AG08396 (cell line): ENCODE measurements around the gene MS4A10.
A peak's percentile ranks its signal among the peaks of the same experiment; 100 is the strongest.

Experiments
- DNase-seq: peaks from one replicate; pipeline ENCODE4 v3.0.0; 2012; ENCODE audit warnings: low spot score, mixed read lengths

Gene MS4A10

DNA sequence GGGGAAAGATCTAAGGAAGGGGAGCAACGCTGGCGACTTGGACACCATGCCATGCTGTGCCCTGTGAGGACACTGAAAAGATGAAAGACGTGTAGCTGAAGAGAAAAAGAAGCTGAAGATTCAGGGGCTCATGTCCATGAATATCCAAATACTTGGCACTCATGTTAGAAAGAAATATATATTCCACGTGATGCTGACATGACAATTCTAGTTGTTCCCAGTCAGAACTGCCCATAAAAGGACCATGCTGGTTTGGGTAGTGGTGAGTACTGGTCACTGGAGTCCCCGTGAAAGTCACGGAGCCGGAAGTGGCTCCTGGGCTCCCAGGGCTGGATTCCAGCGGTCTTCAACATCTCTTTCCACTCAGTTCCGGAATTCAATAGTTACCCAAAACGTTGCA is 18.6 kb upstream of the MS4A10 start:
- DNase-seq: no peak

DNA sequence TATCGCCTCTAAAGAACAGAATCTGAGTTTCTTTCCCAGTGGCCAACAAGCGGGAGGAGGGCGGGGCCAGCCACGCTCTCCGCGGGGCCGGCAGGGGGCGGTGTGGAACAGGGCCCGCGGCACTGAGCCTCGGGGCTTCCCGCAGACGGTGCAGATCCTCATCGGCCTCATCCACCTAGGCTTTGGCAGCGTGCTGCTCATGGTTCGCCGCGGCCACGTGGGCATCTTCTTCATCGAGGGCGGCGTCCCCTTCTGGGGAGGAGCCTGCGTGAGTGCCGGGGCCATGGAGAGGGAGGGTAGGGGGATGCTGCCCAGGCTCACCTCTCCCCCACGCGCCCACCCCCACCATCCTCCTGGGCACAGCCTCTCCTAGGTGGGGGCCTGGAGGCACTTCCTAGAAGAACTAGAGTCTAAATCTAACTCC is 17.7 kb upstream of the MS4A10 start:
- DNase-seq: peak; percentile 47

DNA sequence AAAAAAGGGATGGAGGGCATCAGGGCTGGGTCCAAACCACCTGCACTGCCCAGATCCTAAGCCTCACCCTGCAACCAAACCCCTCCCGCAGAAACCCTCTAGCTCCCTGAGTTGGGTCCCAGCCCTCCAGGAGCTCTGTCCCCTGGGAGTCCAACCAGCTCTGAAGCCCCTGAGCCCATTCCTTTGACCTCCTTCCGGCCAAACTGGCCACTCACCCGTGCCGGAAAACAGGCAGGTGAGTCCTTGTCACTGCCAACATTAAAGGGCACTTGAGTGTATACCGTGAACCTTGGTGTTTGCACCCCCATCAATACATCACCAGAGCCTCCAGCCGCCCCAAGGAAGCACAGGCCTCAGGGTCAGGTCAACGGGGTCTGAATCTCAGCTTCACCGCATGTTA is 16.9 kb upstream of the MS4A10 start:
- no peak for DNase-seq

DNA sequence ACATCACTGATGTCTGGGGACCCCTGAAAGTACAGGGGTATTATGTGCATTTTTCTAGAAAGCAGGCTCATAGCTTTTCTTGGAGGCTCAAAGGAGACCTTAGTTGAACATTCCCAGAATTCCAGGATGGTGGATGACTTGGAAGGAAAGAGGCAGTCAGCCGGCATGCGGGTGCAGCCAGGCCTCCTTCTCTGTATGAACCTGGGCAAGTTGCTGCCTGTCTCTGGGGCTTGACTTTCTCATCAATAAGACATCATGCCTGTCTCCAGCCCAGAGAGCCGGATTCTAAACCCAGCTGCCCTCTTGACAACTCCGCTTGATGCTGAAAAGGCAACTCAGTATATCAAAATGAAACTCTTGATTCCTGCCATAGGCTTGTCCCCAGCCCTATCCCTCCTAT is 15.9 kb upstream of the MS4A10 start:
- DNase-seq: no peak

DNA sequence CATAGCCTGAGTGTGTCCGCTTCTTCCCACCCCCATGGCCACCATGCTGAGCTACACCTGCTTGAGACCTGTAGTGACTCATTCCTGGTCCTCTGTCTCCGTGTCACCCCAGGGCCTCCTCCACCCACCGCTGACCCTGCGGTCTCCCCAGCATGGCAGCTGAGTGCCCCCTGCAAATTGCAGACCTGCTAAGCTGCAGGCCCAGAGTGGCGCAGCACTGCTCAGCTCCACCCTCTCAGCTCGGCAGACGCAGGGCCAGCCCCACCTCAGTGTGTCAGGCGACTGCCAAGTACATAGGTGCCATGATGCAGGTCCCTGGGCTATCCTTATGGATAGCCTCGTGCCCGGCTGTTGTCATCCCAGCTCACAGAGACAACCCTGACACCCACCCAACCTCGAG is 15.3 kb upstream of the MS4A10 start:
- DNase-seq: no peak

DNA sequence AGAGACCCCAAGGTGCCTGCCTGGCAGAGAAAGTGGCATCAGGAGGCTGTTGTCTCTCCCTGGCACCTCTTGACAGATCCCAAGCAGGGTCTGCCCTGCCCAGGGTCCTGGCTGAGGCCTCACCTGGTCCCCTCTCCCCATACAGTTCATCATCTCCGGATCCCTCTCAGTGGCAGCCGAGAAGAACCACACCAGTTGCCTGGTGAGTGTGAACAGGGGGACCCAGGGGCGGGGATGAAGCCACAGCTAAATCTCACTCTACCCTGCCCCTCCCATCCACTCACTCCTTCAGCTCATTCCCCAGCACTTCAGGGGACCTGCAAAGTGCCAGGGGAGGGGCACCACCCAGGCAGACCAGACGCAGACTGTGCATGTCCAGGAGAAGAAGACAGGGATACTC is 14.0 kb upstream of the MS4A10 start:
- no peak for DNase-seq

DNA sequence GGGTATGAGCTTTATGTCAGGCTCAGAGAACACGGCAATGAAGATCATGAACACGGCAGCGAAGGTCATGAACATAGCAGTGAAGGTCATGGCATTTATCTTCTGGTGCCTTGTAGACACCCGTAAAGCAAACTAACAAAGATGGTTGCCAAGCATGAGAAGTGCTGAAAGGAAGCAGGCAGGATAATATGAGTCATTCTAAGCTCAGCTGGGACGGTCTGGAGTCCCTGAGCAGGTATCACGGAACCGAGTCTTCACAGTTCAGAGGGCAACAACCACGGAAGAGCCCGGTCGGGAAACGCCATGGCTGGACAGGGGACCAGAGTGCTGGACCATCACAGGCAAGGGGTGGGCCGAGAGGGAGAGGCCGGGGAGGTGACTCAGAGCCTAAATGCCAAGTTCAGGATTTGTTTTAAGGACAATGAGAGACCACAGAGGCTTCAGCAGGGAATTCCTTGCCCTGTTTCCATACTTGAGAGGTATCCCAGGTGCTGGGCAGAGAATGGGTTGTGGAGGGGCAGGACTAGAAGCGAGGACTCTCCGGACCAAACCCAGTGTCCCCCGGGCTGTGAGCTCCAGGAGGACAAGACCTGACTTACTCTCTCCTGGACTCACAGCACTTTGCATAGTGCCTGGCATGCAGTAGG is 13.1 kb upstream of the MS4A10 start:
- DNase-seq: no peak

DNA sequence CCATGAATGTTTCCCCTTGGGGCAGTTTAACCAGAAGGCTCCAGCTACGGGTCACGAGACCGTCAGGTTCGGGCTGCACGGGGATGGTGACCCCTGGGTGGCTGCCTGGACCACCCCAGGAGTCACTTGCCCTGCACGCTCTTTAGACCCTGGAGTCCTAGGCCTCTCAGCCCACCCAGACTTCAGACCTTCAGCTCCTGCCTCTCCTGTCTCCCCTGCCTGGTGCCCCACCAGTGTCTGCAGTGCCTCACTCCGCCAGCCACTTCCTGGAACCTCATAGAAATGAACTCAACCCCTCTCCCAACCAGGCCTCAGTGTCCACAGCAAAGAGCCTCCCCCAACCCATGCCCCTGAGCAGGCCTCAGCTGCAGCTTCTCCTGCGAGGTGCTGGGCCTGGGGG is 12.5 kb upstream of the MS4A10 start:
- no peak for DNase-seq

DNA sequence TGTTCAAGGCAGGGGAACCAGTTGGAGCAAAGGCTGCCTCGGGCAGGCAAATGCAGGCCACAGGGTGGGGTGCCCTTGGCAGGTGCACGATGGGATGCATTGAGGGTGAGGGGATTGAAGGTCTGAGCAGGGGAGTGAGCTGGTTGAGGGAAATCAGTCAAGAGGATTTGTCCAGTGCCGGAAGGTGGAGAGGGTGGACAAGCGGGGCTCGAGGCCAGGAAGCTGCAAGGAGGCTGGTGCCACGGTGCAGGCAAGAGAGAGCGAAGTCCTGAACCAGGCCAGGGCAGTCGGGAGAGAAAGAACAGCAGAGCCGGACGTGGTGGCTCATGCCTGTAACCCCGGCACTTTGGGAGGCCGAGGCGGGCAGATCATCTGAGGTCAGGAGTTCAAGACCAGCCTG is 10.4 kb upstream of the MS4A10 start:
- no peak for DNase-seq

DNA sequence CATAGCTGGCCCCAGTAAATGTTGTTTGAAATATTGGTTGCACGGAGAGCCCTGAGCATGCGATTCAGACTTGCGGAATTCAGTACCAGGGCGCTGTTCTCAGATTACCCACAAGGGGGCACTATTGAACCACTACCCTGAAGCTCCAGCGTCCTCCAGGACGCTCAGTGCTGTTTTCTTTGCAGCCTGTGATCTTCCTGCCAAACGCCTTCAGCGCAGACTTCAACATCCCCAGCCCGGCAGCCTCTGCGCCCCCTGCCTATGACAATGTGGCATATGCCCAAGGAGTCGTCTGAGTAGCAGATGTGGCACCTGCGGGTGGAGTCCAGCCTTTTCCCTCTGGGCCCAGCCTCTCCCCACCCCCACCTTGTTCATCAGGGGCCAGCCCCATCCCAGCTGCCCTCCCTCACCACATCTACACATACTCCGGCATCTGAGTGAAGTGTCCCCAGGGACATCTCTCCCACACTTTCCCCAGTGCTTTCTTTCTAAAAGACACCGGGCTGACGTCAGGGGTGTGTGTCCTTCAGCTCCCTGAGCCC is 9.6 kb upstream of the MS4A10 start:
- DNase-seq: peak; percentile 90

DNA sequence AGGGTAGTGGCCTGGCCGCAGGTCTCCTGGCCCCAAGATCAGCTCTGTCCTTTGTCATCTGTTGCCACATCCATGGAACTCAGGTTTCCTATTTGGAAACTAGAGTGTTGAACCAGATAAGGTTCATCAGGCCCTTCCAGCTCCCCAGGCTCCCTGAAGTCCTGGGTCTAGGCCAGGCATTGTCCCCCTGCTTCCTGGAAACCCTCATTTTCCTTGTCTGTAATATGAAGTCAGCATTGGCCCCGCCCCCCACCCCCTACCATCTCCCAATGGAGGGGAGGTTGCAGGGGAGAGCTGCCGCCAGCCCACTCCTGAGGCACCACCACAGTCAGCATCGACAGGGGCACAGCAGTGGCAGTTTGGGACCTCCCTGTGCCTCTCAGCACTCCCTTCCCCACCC is 9.0 kb upstream of the MS4A10 start:
- no peak for DNase-seq

DNA sequence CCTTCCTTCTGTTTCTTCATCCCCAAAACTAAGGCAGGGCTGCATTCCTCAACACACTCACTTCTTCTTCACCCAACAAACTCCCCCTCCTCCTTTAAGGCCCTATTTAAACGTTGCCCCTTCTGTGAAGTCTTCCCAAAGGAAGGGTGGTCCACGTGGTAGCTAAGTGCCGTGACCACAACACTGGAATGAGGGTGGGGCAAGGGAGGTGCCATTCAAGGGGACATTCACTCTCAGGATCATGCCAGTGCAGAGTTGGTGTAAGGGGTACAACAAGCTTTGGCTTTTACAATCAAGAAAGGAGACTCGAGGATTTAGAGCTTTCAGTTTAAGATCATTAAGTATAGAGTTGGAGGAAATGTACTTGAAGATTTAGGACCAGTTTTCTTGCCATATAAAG is 8.0 kb upstream of the MS4A10 start:
- DNase-seq: no peak

DNA sequence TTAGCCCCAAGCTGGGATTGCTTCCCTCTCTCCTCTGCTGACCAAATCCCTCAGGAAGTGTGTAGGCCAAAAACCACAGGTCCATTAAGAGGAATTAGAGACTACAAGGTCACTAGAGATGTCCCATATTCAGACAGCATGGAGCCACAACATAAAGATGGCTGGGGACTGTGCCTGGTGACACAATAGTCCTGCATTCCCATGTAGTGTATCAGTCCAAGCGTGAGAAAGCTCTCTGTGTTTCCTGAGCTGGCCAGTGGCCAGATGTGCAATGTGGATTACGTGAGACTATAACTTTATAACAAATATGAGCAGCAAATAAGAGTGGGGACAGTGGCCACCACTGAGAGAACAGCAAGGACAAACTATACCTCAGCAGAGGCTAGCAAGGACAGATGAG is 7.6 kb upstream of the MS4A10 start:
- DNase-seq: peak; percentile 74

DNA sequence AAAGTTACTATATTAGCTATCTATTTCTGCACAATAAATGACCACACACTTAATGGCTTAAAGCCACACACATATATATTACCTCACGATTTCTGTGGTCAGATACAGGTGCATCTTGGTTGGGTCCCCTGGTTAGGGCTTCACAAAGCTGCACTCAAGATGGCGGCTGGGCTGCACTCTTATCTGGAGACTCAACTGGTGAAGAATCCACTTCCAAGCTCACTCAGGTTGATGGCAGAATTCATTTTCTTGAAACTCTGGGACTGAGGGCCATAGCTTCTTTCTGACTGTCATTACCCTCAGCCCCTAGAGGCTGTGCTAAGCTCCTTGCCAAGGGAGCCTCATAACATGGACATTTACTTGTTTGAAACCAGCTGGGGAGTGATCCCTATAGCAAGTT is 5.1 kb upstream of the MS4A10 start:
- DNase-seq: no peak

DNA sequence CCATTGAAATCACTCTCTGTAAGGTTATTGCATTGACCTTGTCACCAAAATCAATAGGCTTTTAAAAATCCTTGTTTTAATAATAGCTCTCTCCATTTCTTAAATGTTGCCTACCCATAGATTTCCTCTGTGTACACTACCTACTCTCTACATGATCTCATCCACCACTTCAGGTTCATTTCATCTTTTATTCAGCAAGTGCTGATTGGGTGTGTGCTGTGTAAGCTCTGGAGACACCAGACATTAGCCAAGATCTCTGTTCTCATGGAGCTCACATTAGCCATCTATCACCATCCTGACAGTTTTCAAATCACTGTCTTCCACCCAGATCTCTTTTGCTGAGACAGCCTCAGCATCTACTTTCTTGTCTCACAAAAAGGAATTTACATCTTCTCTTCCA is 4.4 kb upstream of the MS4A10 start:
- no peak for DNase-seq

DNA sequence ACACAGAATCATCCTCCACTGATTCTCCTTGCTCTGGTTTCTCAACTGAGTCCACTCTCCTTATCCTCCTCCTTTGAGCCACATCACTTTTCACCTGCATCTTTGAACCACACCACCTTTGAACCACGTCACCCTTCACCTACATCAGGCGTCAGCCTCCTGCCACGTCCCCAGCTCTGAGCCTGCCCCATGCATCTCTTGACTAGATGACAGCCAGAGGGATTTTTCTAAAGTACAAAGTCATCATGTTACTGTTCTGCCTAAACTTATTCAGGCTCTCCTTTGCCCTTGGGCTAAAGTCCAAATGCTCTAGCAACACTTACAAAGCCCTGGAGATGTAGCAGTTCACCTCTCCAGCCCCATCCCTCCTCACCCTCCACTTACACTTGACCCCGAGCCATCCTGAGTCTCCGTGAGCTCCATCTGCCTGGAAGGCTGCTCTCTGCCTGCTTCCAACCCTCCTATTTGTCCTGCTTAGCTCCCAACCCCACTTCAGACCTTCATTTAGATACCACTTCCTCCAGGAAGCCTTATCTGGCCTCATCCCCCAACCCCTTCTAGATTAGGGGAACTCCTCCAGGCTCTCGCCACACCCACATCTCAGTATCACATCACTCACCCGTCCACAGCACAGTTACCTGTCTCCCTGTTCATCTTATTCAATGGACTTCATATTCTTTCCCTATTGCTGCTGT is 3.7 kb upstream of the MS4A10 start:
- no peak for DNase-seq

DNA sequence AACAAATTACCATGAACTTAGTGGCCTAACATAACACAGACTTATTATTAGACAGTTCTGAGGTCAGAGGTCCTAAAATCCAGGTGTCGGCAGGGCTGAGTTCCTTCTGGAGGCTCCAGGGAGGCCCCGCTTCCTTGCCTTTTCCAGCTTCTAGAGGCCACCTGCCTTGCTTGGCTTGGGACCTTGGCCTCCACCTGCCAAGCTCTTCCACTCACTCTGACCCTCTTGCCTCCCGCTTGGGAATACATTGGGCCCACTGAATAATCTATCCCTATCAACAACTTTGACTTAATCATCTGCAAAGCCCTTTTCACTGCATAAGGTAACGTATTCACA is 3.2 kb upstream of the MS4A10 start:
- DNase-seq: no peak

DNA sequence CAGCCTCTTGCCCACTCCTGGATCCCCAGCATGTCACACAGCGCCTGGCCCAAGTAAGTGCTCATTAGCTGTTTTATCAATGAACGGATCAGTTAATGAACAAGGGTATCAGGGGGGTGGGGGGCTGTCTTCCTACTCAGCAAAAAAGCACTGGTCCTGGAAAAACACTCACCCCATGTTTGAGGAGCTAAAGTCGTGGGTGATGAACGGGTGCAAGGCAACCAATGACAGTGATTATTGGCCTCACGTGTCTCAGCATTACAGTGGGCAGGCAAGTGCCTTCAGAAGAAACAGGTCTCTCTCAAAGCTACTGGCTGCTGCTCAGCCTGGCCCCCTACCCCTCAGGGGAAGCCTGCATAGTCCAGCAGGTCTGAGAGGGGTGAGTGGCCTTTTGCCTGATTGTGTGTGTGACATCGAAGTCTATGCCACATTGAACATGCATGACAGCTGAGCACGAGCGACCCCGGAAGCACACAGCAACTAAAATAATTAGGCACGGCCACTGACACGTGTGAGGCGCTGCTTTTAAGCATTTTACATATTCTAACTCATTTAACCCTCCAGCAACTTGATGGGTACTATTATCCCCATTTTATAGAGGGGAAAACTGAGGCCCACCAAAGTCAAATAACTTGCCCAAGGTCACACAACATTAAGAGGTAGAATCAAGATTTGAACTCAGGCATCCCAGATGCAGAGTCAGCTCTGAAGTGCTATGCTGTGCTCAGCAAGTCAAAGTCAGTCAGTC is 2.6 kb upstream of the MS4A10 start:
- DNase-seq: no peak

DNA sequence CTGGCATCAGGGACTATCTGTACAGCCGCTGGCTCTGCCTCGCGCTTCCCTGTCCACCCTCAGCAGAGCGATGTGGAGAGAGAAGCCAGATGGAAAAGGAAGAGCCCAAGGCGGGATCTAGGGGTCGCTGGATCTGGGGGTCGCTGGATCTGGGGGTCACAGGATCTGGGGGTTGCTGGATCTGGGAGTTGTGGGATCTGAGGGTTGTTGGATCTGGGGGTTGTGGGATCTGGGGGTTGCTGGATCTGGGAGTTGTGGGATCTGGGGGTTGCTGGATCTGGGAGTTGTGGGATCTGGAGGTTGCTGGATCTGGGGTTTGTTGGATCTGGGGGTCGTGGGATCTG is 2.0 kb upstream of the MS4A10 start:
- DNase-seq: no peak

DNA sequence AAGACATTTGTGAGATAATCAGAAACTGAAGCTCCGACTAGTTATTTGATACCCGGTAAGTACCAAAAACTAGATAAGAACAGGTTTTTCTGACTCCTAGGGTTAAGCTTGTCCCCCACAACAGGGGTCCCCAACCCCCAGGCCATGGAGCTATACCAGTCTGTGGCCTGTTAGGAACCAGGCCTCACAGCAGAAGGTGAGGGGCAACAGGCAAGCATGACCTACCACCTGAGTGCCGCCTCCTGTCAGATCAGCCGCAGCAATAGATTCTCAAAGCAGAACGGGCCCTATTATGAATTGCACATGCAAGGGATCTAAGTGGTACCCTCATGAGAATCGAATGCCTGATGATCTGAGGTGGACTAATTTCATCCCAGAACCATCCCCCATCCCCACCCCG is 1.2 kb upstream of the MS4A10 start:
- DNase-seq: no peak

DNA sequence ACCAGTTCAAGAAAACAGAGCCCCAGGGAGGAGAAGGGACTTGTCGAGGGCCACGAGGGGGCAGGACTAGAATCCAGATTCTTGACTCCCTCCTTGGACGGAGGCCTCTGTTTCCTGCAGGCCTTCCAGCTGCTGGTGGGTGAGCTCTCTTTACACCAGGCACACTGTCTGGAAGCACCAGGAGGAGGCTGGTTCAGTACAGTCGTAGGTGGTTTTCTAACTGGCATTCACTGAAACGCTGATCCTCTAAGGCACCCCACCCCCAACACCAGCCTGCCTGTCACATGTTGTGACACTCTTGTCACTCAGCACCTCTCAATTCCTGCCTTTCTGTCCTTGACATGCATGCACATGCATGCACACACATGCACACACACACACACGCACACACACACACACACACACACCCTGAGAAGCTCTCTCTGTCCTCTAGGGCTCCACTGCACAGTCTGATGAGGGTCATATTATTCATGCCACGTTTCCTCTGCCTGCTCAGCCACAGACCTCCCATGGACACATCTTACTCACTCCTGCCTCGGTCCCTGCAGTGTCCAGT is 751 bp downstream of the MS4A10 start:
- no peak for DNase-seq

DNA sequence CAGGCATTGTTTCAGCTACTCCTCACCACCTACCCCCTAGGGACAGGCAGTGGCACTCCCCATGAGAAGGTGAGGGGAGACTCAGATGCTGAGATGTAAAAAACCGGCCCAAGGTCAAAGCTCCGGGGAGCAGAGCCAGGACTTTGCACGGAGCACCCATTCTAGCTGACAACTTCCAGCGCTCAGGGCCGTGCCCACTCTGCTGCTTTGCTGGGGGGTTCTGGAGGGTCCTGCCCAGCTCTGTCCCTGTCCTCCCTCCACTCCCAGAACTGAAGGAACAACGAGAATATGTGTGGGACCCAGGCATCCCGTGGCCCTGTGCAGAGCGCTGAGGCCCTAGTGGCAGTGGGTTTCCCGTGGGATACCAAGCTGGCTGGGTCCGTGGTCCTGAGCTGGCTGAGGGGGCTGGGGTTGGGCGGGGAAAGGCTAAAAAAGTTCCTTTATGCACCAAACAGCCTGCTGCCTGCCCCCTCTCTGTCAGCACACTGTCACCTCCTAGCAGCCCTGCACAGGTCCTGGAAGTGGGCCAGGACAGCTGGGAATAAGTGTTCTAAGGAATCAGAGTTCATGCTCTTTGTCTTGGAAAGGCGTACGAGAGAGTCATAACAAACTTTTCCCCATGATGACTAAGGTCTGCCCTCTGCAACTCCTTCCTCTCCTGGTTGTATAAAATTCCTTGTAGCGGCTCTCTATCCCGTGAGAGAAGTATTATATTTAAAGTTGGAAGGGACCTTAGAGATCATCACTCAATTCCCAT is 1.9 kb downstream of the MS4A10 start:
- peak; percentile 63 for DNase-seq
